GM19240 (cell line): Measurements from ENCODE around the gene KIAA1755.

Experiments
- DNase-seq: peaks from one replicate; pipeline ENCODE4 v3.0.0; 2011; ENCODE audit warnings: low spot score; ENCODE audit not compliant: insufficient read length

The KIAA1755 gene

GRCh38 chr20:38220587-38221118, 39.9 kb downstream of the KIAA1755 start:
- no peak for DNase-seq

GRCh38 chr20:38219006-38219950, 41.3 kb downstream of the KIAA1755 start:
- no peak for DNase-seq

DNA sequence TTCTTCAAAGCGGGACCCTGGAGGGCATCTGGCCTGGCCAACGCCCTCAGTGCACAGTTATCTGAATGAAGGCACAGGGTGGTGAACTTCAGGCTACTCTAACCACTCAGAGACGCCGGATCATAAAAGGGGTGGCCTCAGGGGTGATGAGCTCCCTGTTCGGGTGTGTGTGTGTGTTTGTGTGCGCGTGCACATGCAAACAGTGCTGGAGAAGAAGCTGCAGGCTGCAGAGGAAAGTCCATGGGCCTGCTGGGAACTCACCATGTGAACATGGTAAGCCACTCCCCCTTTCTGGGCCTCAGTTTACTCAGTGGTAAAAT, 42.0 kb downstream of the KIAA1755 start:
- no peak for DNase-seq

- DNase-seq, result no peak
These were observed 42.6 kb downstream of the KIAA1755 start for GRCh38 chr20:38217791-38218565.

DNA sequence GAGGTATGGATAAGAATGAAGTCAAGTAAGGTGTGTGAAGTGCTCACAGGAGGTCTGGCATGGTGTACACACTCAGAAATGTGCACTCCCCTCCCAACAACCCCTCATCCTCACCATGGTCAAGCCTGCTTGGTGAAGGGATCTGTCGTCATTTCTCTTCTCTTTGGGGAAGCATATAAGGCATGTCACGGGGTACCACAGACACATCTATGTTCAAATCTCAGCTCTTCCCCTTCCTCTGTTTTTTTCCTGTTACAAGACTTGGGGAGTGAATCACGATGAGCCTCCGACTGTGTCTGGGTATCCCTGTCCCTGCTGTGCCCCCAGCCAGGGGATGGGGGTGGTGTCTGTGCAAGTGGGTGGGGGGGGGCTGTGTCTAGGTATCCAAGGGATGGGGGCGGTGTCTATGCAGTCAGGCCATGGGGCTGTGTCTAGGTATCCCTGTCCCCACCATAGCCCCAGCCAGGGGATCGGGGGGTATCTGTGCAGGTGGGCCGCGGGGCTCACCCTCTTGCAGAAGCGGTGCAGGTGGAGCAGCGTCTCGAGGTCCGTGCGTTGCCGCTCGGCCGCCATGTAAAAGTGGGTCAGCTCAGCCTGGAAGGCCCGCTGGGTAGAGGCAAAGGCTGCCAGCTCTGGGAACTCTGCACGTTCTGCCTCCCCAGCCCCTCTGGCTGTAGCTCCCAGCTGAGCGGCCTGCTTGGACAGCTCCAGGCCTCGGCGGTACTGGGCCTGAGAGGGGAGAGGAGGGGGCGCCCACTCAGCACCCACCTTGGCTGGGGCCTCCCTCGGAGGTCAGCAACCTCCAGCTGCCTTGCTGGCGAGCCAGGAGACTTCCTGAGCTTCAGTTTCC, 43.6 kb downstream of the KIAA1755 start:
- DNase-seq, result no peak

DNA sequence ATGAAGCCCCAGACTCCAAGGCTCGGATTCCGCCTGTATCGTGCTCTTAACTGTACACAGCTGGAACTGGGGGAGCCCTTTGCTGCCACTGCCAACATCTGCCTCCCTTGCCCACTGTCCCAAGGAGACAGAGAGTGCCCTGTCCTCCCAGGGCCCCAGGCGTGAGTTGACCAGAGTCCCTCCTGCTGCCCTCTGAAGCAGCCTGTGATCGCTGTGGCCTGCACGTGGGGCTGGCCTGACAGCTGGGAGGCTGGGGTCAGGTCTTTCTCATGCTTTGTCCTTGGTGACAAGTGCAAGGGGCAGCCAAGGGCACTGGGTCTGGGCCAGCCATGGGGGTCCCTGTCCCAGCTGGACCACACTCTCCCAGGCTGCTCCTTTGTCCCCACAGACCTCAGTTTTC, 44.3 kb downstream of the KIAA1755 start:
- no peak for DNase-seq

DNA sequence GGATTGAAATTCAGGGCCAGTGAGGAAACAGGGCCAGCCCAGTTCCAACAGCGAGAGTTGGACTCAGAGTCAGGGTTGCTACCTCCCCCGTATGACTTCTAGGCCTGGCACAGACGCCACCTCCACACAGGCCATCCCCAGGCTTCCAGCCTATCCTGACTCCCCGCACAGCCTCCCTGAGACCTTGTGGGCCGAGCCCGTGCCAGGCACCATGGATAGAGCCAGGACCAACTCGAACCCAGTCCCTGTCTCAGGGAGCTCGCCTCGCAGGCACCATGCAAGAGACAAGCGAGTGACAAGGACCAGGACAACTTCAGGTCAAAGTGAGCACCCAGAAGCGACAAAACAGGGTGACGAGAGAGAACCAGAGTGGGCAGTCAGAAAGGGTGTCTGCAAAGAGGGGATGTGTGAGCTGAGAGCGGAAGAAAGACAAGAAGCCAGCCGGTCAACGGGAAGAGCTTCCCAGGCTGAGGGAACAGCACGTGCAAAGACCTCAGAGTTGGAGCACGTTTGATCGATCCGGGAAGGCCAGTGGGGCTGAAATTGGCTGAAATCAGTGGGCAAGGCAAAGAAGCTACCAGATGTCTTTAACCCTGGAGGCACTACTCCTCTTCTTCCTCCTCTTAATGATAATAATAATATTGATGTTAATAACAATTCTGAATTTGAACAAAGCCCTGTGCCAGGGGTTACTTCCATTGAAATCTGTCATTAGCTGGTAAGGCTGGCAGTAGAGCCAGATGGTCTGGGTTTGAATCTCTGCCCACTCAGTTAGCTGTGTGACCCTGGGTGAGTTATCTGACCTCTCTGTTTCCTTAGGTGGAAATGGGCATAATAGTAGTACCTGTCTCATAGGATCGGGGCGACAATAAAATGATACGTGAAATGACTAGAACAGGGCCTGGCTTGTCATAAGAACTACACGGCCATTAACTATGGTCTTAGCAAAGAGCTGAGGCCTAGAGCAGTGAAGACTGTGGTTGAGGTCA, 45.0 kb downstream of the KIAA1755 start:
- DNase-seq, result no peak

GRCh38 chr20:38214256-38215193, 46.0 kb downstream of the KIAA1755 start:
- DNase-seq, result no peak

DNA sequence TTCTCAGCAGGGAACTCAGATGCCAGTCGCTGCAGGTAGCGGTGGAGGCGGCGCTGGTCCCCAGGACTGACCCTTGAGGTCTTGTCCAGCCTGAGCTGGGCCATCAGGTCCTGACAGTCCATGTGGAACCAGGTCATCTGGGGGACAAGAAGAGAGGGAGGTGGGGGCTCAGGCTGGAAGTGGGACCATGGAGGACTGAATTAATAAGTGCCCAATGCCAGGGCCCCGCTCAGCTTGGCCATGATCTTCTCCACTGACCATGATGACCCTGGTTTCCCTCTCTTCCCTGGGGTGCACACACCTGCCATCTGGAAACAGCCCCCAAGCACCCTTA, 47.0 kb downstream of the KIAA1755 start:
- no peak for DNase-seq

DNA sequence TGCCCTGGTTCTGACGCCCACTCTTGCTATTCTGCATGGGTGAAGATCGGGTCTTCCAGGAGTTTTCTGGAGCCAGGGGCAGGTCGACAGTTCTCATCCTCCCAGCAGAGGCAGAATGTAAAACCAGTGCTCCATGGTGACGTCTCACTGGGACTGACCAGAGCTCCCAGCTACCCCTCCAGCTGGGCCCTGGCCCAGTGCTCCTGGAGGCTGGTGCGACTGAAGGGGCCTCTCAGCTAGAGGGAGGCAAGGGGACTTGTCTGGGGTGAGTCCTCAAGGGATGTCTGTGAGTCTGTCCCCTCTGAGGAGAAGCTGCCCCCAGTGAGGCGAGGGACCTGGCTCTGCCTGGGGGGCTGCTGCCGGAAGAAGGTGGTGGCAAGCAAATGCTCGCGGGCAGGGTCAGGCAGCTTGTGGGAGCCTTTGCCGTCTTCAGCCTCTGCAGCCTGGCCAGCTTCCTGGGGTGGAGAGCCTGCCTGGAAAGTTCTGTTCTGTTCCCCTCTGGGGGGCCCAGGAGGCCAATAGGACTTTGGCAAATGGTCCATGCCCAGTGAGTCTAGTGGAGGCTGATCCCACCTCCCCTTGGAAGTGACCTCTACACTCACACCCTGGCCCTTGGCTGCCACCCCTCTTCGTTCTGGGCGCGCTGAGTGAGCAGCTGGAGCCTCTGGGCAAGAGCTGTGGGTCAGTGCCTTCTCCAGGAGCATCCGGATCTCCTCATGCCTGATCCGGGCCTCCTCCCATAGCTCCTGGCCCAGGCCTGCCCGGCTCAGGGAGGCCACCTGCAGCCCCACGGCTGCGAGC, 47.5 kb downstream of the KIAA1755 start:
- no peak for DNase-seq

GRCh38 chr20:38211200-38212097, 49.1 kb downstream of the KIAA1755 start:
- no peak for DNase-seq

DNA sequence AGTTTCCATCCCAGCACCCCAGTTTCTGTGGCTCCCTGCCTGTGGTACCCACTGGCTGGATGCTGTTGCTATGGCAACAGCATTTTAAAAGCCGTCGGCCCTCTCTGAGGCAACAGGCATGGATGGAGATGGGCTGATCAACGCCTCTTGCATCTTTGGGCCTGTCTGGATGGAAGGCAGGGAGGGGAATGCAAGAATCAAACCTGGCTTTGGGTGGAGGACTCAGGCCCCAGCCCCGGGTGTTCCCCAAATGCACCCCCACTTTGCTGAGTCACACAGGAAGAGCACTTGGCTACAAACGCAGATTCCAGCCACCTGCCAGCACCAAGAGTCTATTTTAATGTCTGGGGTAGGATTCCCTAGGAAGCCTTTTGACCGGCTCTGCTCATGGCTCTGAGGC, 49.8 kb downstream of the KIAA1755 start:
- DNase-seq, result no peak

- DNase-seq, result no peak
These were observed 50.7 kb downstream of the KIAA1755 start for GRCh38 chr20:38209736-38210405.

- DNase-seq, result no peak
These were observed 51.4 kb downstream of the KIAA1755 start for GRCh38 chr20:38209054-38209675.

DNA sequence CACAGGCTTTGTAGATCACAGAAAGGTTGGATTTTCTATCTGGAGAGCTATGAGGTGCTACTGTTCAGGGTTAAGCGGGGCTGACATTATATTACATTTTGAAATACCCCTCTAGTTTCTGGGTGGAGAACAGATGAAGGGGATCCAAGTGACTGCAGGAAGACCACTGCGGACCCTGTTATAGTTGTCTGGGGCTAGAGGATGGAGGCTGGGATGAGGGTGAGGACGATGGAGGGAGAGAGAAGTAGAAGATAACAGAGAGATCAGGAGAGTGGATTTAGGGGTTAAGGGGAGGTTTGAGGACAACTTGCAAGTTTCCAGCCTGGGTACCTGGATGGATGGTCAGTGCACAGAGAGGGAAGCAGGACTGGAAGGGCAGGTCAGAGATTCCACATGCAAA, 52.0 kb downstream of the KIAA1755 start:
- no peak for DNase-seq

- no peak for DNase-seq
These were observed 52.4 kb downstream of the KIAA1755 start for GRCh38 chr20:38208088-38208487.
